Neural cell (in vitro differentiated cells): Measurements from ENCODE around the gene ZNF770. TPM values are rescaled to one million over a fixed set of nuclear protein-coding genes. Genes with fewer than 3 reads are reported as not detected.

Experiments
- H2AFZ ChIP-seq: fragments of 200-600, 300-800 bp; sonication (generic), shearing (Covaris generic); 2 replicates; pipeline ENCODE4 v1.6.0; 2014; ENCODE audit warnings: low read depth, mild to moderate bottlenecking, antibody characterized with exemption, low read length, moderate library complexity
- H3F3A ChIP-seq: fragments of 200-600 bp; shearing (Covaris generic); 2 replicates; pipeline ENCODE4 v1.6.1; 2016; ENCODE audit warnings: mild to moderate bottlenecking, moderate library complexity, mixed read lengths, antibody characterized with exemption, low read length; ENCODE audit not compliant: insufficient read depth, poor library complexity, severe bottlenecking
- H3K27ac ChIP-seq: fragments of 200-600, 300-800 bp; sonication (generic), shearing (Covaris generic); 2 replicates; pipeline ENCODE4 v1.5.1; 2014; ENCODE audit warnings: mild to moderate bottlenecking, low read length, moderate library complexity
- H3K27me3 ChIP-seq: fragments of 300-800, 200-600 bp; sonication (generic), shearing (Covaris generic); 2 replicates; pipeline ENCODE4 v1.6.0; 2014; ENCODE audit warnings: mild to moderate bottlenecking, low read depth, low read length, moderate library complexity; ENCODE audit not compliant: insufficient read depth
- H3K36me3 ChIP-seq: fragments of 300-800, 200-600 bp; sonication (generic), shearing (Covaris generic); 2 replicates; pipeline ENCODE4 v1.5.1; 2014; ENCODE audit warnings: mild to moderate bottlenecking, antibody characterized with exemption, low read length, moderate library complexity; ENCODE audit not compliant: insufficient read depth
- H3K4me2 ChIP-seq: fragments of 300-800, 200-600 bp; sonication (generic), shearing (Covaris generic); 2 replicates; pipeline ENCODE4 v1.6.0; 2014; ENCODE audit warnings: mild to moderate bottlenecking, low read length
- H3K4me3 ChIP-seq: fragments of 300-800, 200-600 bp; sonication (generic), shearing (Covaris generic); 2 replicates; pipeline ENCODE4 v1.5.1; 2014; ENCODE audit warnings: mild to moderate bottlenecking, low read length, moderate library complexity
- H3K79me2 ChIP-seq: fragments of 200-600 bp; shearing (Covaris generic); replicated peaks from 2 replicates; pipeline ENCODE4 v1.6.0; 2014; ENCODE audit warnings: mild to moderate bottlenecking, low read length, moderate library complexity; ENCODE audit not compliant: insufficient read depth
- H3K9ac ChIP-seq: fragments of 300-800, 200-600 bp; sonication (generic), shearing (Covaris generic); 2 replicates; pipeline ENCODE4 v1.6.1; 2016; ENCODE audit warnings: mild to moderate bottlenecking, low read length, mixed read lengths
- H3K9me2 ChIP-seq: fragments of 200-600 bp; shearing (Covaris generic); 2 replicates; pipeline ENCODE4 v1.6.1; 2016; ENCODE audit warnings: mild to moderate bottlenecking, low read length, mixed read lengths; ENCODE audit not compliant: insufficient read depth
- H3K9me3 ChIP-seq: fragments of 200-600, 300-800 bp; sonication (generic), shearing (Covaris generic); 2 replicates; pipeline ENCODE4 v1.6.1; 2016; ENCODE audit warnings: mild to moderate bottlenecking, mixed run types, low read length, moderate library complexity, mixed read lengths
- H4K20me1 ChIP-seq: fragments of 200-600 bp; shearing (Covaris generic); 2 replicates; pipeline ENCODE4 v1.6.1; 2016; ENCODE audit warnings: mild to moderate bottlenecking, mixed run types; ENCODE audit not compliant: insufficient read depth
- CTCF ChIP-seq: fragments of 450-650 bp; IDR thresholded peaks from 2 replicates; pipeline ENCODE4 v1.5.1; 2014; ENCODE audit warnings: antibody characterized with exemption, mild to moderate bottlenecking, moderate library complexity; ENCODE audit not compliant: poor library complexity, severe bottlenecking
- EP300 ChIP-seq: fragments of 450-650 bp; conservative IDR thresholded peaks from 2 replicates; pipeline ENCODE4 v1.6.1; 2014; ENCODE audit warnings: antibody characterized with exemption, mild to moderate bottlenecking, moderate library complexity; ENCODE audit not compliant: poor library complexity, severe bottlenecking
- EZH2 ChIP-seq: fragments of 200-600, 300-800 bp; shearing (Covaris generic), sonication (generic); IDR thresholded peaks from 2 replicates; pipeline ENCODE4 v1.6.1; 2014; ENCODE audit warnings: antibody characterized with exemption, low read length, borderline replicate concordance, mild to moderate bottlenecking; ENCODE audit not compliant: insufficient read depth, poor library complexity, severe bottlenecking
- MXI1 ChIP-seq: fragments of 450-650 bp; conservative IDR thresholded peaks from 2 replicates; pipeline ENCODE4 v1.6.1; 2014; ENCODE audit warnings: antibody characterized with exemption, mild to moderate bottlenecking; ENCODE audit not compliant: poor library complexity, severe bottlenecking
- POLR2AphosphoS5 ChIP-seq: IDR thresholded peaks from 2 replicates; pipeline ENCODE4 v1.6.1; 2012
- RAD21 ChIP-seq: fragments of 450-650 bp; conservative IDR thresholded peaks from 2 replicates; pipeline ENCODE4 v1.6.1; 2014; ENCODE audit warnings: antibody characterized with exemption, mild to moderate bottlenecking, moderate library complexity
- SMC3 ChIP-seq: fragments of 450-650 bp; conservative IDR thresholded peaks from 2 replicates; pipeline ENCODE4 v1.6.1; 2014; ENCODE audit warnings: antibody characterized with exemption, mild to moderate bottlenecking, moderate library complexity; ENCODE audit not compliant: poor library complexity
- TAF1 ChIP-seq: IDR thresholded peaks from 2 replicates; pipeline ENCODE4 v1.6.1; 2012; ENCODE audit warnings: low read depth
- polyA plus RNA-seq: library from polyadenylated mRNA; depleted of rRNA; stranded (reverse); fragments of >200 nt; gene quantifications from 2 replicates; pipeline ENCODE4 v1.2.3, GENCODE V29; 2014
- TF ChIP-seq, protein P1 (sequence below): IDR thresholded peaks from 2 replicates; pipeline ENCODE4 v1.6.1; 2012; ENCODE audit warnings: borderline replicate concordance

ZNF770 gene
- polyA plus RNA-seq, 1 donor from 2014 or later = 18.9 TPM

- Histone ChIP-seq H3K27me3 (no peaks in the 10 kb centered on the region), H3K79me2 (no peaks in the 10 kb centered on the region), H4K20me1 (no peaks in the 10 kb centered on the region), H3K4me3 (no peak overlapping the region), H2AFZ (no peak overlapping the region), H3K9me3 (no peaks in the 10 kb centered on the region), H3K9me2 (no peaks in the 10 kb centered on the region), H3F3A (no peaks in the 10 kb centered on the region), H3K4me2 (no peak overlapping the region), H3K27ac (no peak overlapping the region), H3K36me3 (no peaks in the 10 kb centered on the region), H3K9ac (no peak overlapping the region)
- TF ChIP-seq EP300 = no peak
- TF ChIP-seq RAD21 = no peak
- TF ChIP-seq TAF1 = no peak
- TF ChIP-seq MXI1 = no peak
- TF ChIP-seq, protein P1, sequence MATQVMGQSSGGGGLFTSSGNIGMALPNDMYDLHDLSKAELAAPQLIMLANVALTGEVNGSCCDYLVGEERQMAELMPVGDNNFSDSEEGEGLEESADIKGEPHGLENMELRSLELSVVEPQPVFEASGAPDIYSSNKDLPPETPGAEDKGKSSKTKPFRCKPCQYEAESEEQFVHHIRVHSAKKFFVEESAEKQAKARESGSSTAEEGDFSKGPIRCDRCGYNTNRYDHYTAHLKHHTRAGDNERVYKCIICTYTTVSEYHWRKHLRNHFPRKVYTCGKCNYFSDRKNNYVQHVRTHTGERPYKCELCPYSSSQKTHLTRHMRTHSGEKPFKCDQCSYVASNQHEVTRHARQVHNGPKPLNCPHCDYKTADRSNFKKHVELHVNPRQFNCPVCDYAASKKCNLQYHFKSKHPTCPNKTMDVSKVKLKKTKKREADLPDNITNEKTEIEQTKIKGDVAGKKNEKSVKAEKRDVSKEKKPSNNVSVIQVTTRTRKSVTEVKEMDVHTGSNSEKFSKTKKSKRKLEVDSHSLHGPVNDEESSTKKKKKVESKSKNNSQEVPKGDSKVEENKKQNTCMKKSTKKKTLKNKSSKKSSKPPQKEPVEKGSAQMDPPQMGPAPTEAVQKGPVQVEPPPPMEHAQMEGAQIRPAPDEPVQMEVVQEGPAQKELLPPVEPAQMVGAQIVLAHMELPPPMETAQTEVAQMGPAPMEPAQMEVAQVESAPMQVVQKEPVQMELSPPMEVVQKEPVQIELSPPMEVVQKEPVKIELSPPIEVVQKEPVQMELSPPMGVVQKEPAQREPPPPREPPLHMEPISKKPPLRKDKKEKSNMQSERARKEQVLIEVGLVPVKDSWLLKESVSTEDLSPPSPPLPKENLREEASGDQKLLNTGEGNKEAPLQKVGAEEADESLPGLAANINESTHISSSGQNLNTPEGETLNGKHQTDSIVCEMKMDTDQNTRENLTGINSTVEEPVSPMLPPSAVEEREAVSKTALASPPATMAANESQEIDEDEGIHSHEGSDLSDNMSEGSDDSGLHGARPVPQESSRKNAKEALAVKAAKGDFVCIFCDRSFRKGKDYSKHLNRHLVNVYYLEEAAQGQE = no peak
- no peak for TF ChIP-seq EZH2
Observed at GRCh38 chr15:34941831-34942230, 46.3 kb downstream of the ZNF770 start.

GRCh38 chr15:34941185-34941698 lies 46.8 kb downstream of the ZNF770 start:
- TF ChIP-seq, protein P1 = no peak
- no peak for TF ChIP-seq SMC3
- no peak for TF ChIP-seq POLR2AphosphoS5
- no peak for TF ChIP-seq EP300
- TF ChIP-seq EZH2 = no peak
- no peak for TF ChIP-seq MXI1
- no peak for TF ChIP-seq RAD21
- TF ChIP-seq CTCF = no peak
- Histone ChIP-seq H3K4me2 (no peak overlapping the region), H3K27ac (no peak overlapping the region)

More at GRCh38 chr15:34941185-34941698, 46.8 kb downstream of the ZNF770 start:
- Histone ChIP-seq H3K27me3 (no peaks in the 10 kb centered on the region), H3F3A (no peaks in the 10 kb centered on the region), H3K36me3 (no peaks in the 10 kb centered on the region), H3K4me3 (no peak overlapping the region), H3K79me2 (no peaks in the 10 kb centered on the region), H2AFZ (no peak overlapping the region), H3K9me3 (no peaks in the 10 kb centered on the region), H3K9ac (no peak overlapping the region), H3K9me2 (no peaks in the 10 kb centered on the region), H4K20me1 (no peaks in the 10 kb centered on the region)
